IPS-15b (cell line): ENCODE results near the gene HS6ST3.

ENCODE experiments used
- H3K27me3 ChIP-seq: one replicate; pipeline ENCODE4 v1.6.1; 2013; ENCODE audit warnings: low read length; ENCODE audit not compliant: control insufficient read depth, insufficient read depth
- H3K36me3 ChIP-seq: one replicate; pipeline ENCODE4 v1.6.1; 2013; ENCODE audit warnings: low read length; ENCODE audit not compliant: control insufficient read depth, insufficient read depth
- H3K4me1 ChIP-seq: one replicate; pipeline ENCODE4 v1.6.1; 2013; ENCODE audit warnings: mild to moderate bottlenecking, low read length; ENCODE audit not compliant: control insufficient read depth, insufficient read depth
- H3K4me3 ChIP-seq: one replicate; pipeline ENCODE4 v1.5.1; 2013; ENCODE audit warnings: low read depth, low read length
- H3K9ac ChIP-seq: one replicate; pipeline ENCODE4 v1.6.1; 2013; ENCODE audit warnings: low read depth, mild to moderate bottlenecking, low read length
- H3K9me3 ChIP-seq: one replicate; pipeline ENCODE4 v1.6.1; 2013; ENCODE audit warnings: mild to moderate bottlenecking, low read length; ENCODE audit not compliant: control insufficient read depth, insufficient read depth

Gene HS6ST3

DNA sequence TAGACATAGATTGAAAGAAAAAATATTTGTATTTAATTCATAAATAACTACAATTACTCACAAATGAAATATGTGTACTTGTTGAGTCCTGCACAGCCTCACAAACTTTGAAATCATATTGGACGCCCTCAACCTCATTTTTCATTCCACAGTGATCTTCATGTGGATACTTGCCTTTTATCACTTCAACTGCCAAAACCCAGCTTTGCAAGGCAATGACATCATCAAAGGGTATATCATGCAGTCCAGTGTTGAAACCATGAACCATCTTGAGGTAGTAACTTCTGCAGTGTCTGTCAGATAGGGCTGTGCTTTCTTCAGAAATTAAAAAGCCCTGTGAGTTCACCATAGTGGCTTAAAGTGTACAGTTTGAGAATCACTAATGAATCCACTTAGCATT is 82.2 kb downstream of the HS6ST3 start:
- Histone ChIP-seq H3K9ac (no peak overlapping the region), H3K4me1 (no peaks in the 10 kb centered on the region), H3K36me3 (no peaks in the 10 kb centered on the region), H3K9me3 (no peaks in the 10 kb centered on the region), H3K4me3 (no peak overlapping the region), H3K27me3 (no peaks in the 10 kb centered on the region)

DNA sequence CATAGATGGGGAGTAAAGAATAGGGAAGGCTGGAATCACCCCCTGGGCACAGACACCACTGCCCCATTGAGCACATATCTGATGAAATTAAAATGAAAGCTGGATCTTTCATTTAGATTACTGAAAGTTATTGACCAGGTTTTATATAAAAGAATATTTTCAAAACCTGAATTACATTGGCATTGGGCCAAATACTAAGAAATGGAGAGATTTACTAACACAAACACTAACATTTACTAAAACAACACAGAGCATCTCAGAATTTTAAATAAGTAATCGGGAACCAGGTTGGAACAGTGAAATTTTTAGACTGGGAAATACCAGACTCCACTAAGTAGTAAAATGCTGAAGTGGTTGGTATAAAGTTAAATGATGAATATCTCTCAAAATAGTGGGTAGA is 88.9 kb downstream of the HS6ST3 start:
- Histone ChIP-seq H3K9ac (no peak overlapping the region), H3K27me3 (no peaks in the 10 kb centered on the region), H3K9me3 (no peaks in the 10 kb centered on the region), H3K36me3 (no peaks in the 10 kb centered on the region), H3K4me3 (no peak overlapping the region), H3K4me1 (no peaks in the 10 kb centered on the region)

DNA sequence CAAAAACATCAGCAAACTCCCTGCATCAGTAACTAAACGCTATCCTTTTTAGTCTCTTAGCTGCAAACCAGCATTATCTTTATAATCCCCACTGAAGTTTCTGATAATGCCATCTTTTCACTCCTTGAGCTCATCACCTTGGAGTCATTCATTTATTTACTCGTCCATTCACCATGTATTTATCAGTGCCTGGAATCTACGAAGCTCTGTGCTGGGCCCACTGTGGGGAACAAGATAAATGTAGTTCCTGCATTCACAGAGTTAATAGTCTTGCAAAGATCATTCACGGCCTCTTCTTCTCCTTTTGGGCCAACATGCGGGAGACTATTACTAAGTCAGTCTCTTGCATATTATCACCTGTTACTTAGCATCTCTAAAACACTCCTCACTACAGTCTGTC is 89.4 kb downstream of the HS6ST3 start:
- Histone ChIP-seq H3K4me1 (no peaks in the 10 kb centered on the region), H3K4me3 (no peak overlapping the region), H3K36me3 (no peaks in the 10 kb centered on the region), H3K27me3 (no peaks in the 10 kb centered on the region), H3K9me3 (no peaks in the 10 kb centered on the region), H3K9ac (no peak overlapping the region)

DNA sequence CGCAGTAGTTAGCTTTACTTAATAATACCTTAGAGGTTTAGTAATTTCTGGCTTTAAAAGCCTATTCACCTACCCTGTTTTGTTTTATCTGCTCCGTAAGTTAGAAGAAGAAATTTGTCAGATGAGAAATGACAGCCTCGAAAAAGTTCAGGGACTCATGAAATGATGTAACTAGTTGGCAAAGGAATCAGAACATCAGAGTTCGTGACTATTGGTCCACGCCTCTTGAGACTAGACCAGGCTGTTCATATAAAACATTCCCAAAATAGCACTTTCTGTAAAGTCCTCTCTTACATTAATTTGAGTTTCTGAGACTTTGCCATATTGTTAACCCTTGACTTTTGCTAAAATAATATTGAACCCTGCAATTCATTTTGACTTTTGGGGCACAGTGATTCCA is 92.0 kb downstream of the HS6ST3 start:
- H3K4me3 ChIP-seq: no peak overlapping the region
- H3K9ac ChIP-seq: no peak overlapping the region
- no peaks in the 10 kb centered on the region for H3K36me3 ChIP-seq
- H3K9me3 ChIP-seq: no peaks in the 10 kb centered on the region
- H3K27me3 ChIP-seq: no peaks in the 10 kb centered on the region
- no peaks in the 10 kb centered on the region for H3K4me1 ChIP-seq

DNA sequence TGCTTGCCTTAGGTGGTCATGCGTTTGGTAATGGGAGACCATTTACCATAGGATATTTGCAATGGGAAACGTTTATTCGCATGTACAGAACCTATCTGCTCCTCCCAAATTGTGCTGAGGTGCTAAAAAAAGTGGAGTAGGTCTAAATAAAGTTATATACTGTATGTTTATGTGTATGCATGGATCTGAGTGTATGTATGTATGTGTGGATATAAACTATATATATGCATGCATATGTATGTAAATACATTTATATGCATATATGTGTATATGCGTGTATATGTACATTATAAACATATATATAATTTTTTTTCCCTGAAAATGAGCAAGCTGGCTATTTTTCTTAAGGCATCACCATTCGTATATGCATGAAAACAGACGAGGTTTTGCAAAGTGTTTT is 95.9 kb downstream of the HS6ST3 start:
- no peak overlapping the region for H3K4me3 ChIP-seq
- H3K9me3 ChIP-seq: no peaks in the 10 kb centered on the region
- no peaks in the 10 kb centered on the region for H3K36me3 ChIP-seq
- H3K9ac ChIP-seq: no peak overlapping the region
- no peaks in the 10 kb centered on the region for H3K4me1 ChIP-seq
- no peaks in the 10 kb centered on the region for H3K27me3 ChIP-seq

DNA sequence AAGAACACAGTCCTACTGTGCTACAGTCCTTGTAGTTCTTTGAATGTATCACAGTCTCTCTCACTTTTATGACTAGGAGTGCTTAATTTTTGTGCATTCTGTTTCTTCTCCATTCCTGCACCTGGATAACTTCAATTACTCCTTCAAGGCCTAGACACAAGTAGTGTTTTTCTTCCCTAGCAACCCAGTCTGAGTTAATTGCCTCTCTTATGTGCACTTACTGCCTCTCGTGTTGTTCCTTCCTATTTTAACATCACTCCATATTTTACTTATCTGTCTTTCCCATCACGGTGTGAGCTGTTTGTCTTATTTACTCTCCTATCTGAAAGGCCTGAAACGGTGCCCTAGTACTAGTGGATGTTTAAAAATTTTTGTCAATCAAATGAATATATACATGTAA is 101.5 kb downstream of the HS6ST3 start:
- Histone ChIP-seq H3K27me3 (no peaks in the 10 kb centered on the region), H3K9ac (no peak overlapping the region), H3K36me3 (no peaks in the 10 kb centered on the region), H3K9me3 (no peaks in the 10 kb centered on the region), H3K4me3 (no peak overlapping the region), H3K4me1 (no peaks in the 10 kb centered on the region)

DNA sequence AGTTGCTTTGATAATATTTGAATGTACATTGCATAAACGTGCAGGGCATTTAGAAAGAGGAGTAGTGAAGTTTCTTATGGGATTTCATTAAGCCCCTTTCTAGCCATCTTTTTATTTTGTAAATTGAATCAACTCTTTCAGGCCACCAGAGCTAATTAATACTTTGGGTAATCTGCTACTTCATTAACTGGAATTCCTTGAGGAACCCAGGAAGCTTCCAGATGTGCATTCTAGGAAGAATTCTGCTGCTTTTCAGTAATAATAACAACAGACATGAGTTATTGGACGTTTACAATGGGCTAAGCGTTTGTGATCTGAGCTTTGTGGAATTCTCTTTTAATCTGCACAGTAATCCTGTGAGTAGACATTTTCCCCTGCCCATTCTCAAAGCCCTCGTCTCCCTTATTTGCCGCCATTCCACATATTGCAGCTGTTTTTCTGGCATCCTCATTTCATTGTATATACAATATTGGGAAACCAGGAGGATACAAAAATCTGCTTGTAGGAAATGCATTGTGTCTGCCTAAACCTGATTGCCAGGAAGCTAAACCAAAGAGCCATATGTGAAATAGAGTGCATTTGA is 103.9 kb downstream of the HS6ST3 start:
- Histone ChIP-seq H3K27me3 (no peaks in the 10 kb centered on the region), H3K4me1 (no peaks in the 10 kb centered on the region), H3K9me3 (peaks cover 5% of the 10 kb centered on the region), H3K4me3 (no peak overlapping the region), H3K36me3 (no peaks in the 10 kb centered on the region), H3K9ac (no peak overlapping the region)

DNA sequence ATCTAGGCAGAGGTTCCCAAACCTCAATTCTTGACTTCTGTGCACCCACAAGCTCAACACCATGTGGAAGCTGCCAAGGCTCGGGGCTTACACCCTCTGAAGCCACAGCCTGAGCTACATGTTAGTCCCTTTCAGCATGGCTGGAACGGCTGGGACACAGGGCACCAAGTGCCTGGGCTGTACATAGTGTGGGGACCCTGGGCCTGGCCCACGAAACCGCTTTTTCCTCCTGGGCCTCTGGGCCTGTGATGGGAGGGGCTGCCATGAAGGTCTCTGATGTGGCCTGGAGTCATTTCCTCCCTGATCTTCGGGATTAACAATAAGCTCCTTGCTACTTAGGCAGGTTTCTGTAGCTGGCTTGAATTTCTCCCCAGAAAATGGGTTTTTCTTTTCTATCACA is 108.1 kb downstream of the HS6ST3 start:
- Histone ChIP-seq H3K9me3 (peaks cover 5% of the 10 kb centered on the region), H3K4me3 (no peak overlapping the region), H3K9ac (no peak overlapping the region), H3K4me1 (no peaks in the 10 kb centered on the region), H3K36me3 (no peaks in the 10 kb centered on the region), H3K27me3 (no peaks in the 10 kb centered on the region)

DNA sequence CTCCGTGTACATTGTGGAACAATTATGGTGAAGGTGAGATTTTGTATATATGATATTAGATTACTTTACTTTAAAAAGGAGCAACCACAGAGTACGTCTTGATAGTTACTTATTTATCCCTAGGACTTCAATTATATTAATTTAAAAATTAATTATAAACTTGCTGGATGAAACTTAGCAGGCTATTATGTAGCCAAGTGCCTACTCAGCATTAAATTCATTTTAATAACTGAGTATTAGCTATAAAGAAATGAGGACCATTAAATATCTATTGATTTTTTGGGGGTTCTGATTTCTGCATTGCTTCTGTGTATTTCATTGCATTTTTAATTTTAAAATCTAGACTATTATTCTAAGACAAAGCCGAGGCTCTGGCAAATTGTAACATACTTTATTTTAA is 109.4 kb downstream of the HS6ST3 start:
- Histone ChIP-seq H3K9ac (no peak overlapping the region), H3K4me3 (no peak overlapping the region), H3K27me3 (no peaks in the 10 kb centered on the region), H3K4me1 (no peaks in the 10 kb centered on the region), H3K36me3 (no peaks in the 10 kb centered on the region), H3K9me3 (peaks cover 5% of the 10 kb centered on the region)

DNA sequence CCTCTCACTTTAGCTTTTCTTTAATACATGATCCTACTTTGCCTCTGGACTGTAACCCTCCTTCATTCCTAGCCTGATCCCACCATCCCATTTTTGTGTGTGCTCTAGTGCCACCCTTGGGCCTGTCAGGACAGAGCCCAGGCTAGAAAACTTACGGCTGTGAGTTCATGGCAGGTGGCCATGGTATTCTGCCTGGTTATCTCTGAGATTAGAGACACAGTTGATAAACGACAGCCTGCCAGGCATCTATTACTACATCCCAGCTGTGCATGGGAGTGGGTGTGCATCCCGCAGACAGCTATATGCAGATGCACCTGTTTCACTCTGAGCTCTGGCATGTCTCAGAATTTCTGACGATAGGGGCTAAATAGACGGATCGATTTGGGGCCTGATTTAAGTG is 110.9 kb downstream of the HS6ST3 start:
- H3K36me3 ChIP-seq: no peaks in the 10 kb centered on the region
- no peaks in the 10 kb centered on the region for H3K4me1 ChIP-seq
- peaks cover 5% of the 10 kb centered on the region for H3K9me3 ChIP-seq
- no peak overlapping the region for H3K9ac ChIP-seq
- H3K4me3 ChIP-seq: no peak overlapping the region
- H3K27me3 ChIP-seq: no peaks in the 10 kb centered on the region

DNA sequence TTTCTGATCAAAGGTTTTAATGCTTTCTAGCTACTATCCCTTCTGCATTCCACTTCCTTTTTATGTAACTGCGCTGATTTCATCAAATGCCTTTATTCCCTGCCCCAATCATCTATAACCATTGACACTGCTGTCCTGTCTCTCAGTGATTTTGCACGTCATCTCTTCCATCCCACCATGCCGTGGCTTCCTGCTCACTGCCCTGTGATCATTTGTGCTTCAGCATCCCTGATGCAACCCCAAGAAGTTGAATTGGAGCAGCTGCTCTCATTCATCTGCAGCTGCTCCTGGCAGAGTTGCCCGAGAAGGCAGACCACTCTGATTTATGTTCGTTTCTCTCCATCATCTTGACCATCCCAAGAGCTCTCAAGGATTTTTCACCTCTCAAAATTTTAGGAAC is 112.4 kb downstream of the HS6ST3 start:
- H3K4me1 ChIP-seq: no peaks in the 10 kb centered on the region

DNA sequence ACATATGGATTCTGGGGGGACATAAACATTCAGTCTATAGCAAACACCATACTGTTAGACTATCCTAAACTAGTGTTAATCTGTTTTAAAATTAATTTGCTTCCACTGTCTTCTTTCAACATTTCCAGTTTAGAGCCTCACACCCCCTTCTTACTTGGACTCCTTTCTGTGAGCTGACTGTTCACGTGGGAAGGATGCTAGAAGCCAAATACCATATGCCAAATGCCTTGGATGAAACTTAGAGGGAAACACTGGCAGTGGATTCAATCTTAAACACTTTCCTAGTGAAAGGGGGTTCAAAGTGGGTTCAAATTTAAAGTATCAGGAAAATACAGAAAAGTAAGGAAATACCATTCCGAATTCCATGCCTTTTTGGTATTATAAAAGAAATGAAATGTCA is 113.6 kb downstream of the HS6ST3 start:
- H3K36me3 ChIP-seq: no peaks in the 10 kb centered on the region
- no peaks in the 10 kb centered on the region for H3K9me3 ChIP-seq
- H3K27me3 ChIP-seq: no peaks in the 10 kb centered on the region
- H3K9ac ChIP-seq: no peak overlapping the region
- no peak overlapping the region for H3K4me3 ChIP-seq
- no peaks in the 10 kb centered on the region for H3K4me1 ChIP-seq

More for the DNA sequence above, 112.4 kb downstream of the HS6ST3 start:
- Histone ChIP-seq H3K27me3 (no peaks in the 10 kb centered on the region), H3K9ac (no peak overlapping the region), H3K36me3 (no peaks in the 10 kb centered on the region), H3K9me3 (peaks cover 5% of the 10 kb centered on the region), H3K4me3 (no peak overlapping the region)
